Loucy (cell line): Measurements from ENCODE around the gene JAZF1.

Source experiments
- CTCF ChIP-seq: fragments of 200-600 bp; sonication (generic); conservative IDR thresholded peaks from 2 replicates; pipeline ENCODE4 v1.5.1; 2014; ENCODE audit warnings: mild to moderate bottlenecking, antibody characterized with exemption, low read length
- EZH2phosphoT487 ChIP-seq: fragments of 200-600 bp; IDR thresholded peaks from 2 replicates; pipeline ENCODE4 v1.6.1; 2018; ENCODE audit warnings: antibody characterized with exemption, mild to moderate bottlenecking, moderate library complexity, borderline replicate concordance

GRCh38 chr7:28008171-28008570 lies 172.4 kb downstream of the JAZF1 start:
- TF ChIP-seq CTCF, result no peak
- TF ChIP-seq EZH2phosphoT487, result no peak
